Esophagus squamous epithelium (tissue), 4 donors: ENCODE results near the gene RBM33.

Source experiments
- POLR2A ChIP-seq, 4 donors: fragments of 450-650 bp; IDR thresholded peaks; one replicate each; pipeline ENCODE4 v1.6.1; 2017; ENCODE audit warnings: antibody characterized with exemption in 4 of 4, mild to moderate bottlenecking in 4 of 4, moderate library complexity in 3 of 4
- TF ChIP-seq, protein P1 (sequence below), 6 experiments: fragments of 450-650 bp in 4 of 6; fragments of 200-600 bp in 2 of 6; sonication (generic) in 2 of 6; IDR thresholded peaks; one replicate each; pipeline ENCODE4 v1.5.1; 2016 to 2019; ENCODE audit warnings: antibody characterized with exemption in 6 of 6, mild to moderate bottlenecking in 4 of 6, moderate library complexity in 4 of 6

DNA sequence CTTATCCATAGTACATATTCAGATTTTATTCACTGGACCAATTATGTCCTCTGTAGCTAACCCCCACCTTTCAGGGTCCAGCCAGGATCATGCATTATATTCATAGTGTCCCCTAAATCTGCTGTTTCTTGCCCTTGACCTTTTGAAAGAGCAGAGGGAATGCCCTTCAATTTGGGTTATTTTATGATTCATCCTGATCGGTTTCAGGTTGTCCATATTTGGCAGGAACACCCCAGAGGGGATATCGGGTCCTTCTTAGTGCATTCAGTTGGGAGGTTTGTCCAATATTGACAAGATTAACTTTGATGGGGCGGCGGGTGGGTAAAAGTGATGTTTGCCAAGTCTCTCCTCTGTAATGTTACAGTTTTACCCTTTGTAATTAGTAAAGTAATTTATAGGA lies 106.9 kb downstream of the RBM33 start:
- TF ChIP-seq, protein P1, sequence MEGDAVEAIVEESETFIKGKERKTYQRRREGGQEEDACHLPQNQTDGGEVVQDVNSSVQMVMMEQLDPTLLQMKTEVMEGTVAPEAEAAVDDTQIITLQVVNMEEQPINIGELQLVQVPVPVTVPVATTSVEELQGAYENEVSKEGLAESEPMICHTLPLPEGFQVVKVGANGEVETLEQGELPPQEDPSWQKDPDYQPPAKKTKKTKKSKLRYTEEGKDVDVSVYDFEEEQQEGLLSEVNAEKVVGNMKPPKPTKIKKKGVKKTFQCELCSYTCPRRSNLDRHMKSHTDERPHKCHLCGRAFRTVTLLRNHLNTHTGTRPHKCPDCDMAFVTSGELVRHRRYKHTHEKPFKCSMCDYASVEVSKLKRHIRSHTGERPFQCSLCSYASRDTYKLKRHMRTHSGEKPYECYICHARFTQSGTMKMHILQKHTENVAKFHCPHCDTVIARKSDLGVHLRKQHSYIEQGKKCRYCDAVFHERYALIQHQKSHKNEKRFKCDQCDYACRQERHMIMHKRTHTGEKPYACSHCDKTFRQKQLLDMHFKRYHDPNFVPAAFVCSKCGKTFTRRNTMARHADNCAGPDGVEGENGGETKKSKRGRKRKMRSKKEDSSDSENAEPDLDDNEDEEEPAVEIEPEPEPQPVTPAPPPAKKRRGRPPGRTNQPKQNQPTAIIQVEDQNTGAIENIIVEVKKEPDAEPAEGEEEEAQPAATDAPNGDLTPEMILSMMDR (IDR thresholded peaks at IDR 0.05), result no peak
- no peak for TF ChIP-seq POLR2A (IDR thresholded peaks at IDR 0.05)
